AG09319 (cell line): Measurements from ENCODE around the gene TRPV6.

Experiments used
- DNase-seq: peaks from one replicate; pipeline ENCODE4 v3.0.0-alpha.2; 2010; ENCODE audit warnings: low read depth; ENCODE audit errors: extremely low read depth
- TF ChIP-seq, protein P1 (sequence below): IDR thresholded peaks from 2 replicates; pipeline ENCODE4 v1.5.1; 2011; ENCODE audit warnings: low read depth, mild to moderate bottlenecking, inconsistent platforms, low read length, moderate library complexity

TRPV6 gene

DNA sequence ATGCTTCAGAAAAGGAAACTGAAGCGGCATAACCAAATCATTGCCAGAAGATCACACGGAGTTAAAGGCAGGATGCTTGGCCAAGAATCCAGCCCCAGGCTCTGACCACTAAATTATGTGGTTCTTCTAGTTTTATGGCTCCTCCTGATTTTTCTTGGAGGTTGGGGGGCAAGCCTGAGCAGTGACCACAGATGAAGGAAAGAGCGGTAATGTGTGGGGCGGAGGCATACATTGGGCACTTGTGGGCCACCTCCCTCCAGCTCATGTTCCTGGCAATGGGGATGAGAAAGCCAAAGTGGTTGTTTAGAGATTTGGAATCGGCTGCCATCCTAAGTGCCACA lies 3.2 kb downstream of the TRPV6 start:
- TF ChIP-seq, protein P1, sequence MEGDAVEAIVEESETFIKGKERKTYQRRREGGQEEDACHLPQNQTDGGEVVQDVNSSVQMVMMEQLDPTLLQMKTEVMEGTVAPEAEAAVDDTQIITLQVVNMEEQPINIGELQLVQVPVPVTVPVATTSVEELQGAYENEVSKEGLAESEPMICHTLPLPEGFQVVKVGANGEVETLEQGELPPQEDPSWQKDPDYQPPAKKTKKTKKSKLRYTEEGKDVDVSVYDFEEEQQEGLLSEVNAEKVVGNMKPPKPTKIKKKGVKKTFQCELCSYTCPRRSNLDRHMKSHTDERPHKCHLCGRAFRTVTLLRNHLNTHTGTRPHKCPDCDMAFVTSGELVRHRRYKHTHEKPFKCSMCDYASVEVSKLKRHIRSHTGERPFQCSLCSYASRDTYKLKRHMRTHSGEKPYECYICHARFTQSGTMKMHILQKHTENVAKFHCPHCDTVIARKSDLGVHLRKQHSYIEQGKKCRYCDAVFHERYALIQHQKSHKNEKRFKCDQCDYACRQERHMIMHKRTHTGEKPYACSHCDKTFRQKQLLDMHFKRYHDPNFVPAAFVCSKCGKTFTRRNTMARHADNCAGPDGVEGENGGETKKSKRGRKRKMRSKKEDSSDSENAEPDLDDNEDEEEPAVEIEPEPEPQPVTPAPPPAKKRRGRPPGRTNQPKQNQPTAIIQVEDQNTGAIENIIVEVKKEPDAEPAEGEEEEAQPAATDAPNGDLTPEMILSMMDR = no peak

DNA sequence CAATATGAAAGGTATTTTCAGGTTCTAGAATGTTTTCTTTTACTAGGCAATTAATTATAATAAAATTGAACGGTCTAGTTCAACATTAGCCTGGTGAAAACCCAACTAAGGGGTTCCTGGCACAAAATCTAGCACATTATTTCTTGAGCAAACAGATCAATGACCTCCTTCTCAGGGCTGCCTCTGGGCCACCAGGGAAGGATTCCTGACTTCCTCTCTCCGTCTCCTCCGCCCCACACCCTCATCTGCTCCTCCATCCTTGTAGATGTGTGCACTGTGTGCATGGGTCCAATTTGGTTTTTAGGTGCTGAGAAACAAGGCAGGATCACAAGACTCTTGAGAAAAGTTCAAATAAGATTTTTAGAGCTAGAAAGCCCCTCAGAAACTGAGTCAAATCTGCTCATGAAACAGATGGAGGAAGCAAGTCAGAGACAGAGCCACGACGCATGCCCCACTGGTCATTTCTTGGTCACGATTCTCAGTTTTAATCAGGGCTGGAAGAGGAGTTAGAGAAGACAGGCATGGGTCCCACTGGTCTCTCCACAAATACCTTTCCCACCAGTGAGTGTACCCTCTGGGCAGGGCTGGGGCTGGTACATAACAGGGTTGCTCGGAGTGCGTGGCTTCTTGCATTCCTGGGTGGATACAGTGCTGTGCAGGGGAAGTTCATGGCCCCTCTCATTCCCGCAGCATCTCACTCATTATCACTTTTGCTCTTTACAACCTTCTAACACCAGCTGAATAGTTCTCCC lies 3.8 kb downstream of the TRPV6 start:
- TF ChIP-seq, protein P1 = no peak
- no peak for DNase-seq

More for the DNA sequence above, 3.2 kb downstream of the TRPV6 start:
- DNase-seq = no peak

DNA sequence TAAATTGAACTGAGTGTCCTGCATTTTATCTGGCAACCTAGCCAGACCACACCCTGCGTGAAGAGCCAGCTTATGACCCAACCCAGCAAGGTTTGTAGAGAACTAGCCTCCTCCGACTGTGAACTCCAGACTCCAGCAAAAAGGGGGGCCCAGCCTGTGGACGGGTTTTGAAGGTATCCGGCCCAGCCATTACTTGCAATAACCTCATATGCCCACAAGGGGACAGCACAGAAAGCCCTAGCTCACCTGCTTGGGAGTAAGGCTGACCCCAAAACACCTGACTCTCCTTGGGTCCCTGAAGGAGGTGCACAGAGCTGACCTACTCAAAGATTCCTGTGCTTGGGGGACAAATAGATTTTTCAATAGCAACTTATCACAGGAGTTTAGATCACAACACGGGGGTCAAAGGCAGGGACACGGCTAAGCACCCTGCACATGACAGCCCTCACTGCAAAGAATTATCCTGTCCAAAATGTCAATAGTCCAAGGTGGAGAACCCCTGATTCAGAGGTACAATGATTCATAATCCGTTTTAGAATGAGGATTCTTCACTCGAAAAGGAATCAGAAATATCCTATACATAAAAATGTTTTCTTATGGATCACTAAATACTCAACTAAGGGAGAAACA lies 4.6 kb downstream of the TRPV6 start:
- no peak for DNase-seq
- TF ChIP-seq, protein P1 = peak; percentile 74

DNA sequence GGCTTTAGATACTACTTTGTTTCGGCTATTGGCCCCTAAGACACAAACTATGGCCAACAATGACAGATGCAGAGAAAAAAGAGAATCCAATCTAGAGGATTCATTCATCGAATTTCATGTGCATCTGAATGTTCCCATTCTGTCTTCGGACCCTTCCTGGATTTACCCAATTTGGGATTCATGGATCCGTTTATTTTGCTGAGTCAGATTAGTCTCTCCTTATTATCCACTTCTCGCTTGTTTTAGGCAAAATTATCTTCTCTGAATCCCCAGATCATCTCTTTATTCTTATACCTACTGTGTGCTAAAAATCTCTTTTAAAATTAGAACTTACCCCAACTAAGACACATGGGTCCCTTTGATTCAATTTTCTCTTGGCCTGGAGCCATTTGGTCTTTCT lies 6.5 kb downstream of the TRPV6 start:
- TF ChIP-seq, protein P1 = no peak
- DNase-seq = no peak

DNA sequence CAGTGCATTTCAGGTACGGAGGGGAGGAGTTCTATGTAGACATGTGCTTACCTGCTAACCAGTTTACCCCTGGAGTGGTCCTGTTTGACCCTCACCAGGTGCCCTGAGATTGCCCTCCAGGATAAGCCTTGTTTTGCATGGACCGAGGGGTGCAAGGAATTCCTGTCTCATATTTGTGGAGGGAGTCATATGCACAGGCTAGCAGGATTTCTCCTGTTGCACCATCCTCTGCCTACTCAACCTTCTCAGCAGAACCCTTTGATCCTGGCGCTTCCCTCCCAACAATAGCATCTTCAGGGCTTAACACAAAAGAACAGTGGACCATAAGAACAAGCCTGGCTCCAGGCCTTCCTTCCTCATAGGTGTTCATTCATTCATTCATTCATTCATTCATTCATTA lies 7.2 kb downstream of the TRPV6 start:
- TF ChIP-seq, protein P1 = no peak
- no peak for DNase-seq

DNA sequence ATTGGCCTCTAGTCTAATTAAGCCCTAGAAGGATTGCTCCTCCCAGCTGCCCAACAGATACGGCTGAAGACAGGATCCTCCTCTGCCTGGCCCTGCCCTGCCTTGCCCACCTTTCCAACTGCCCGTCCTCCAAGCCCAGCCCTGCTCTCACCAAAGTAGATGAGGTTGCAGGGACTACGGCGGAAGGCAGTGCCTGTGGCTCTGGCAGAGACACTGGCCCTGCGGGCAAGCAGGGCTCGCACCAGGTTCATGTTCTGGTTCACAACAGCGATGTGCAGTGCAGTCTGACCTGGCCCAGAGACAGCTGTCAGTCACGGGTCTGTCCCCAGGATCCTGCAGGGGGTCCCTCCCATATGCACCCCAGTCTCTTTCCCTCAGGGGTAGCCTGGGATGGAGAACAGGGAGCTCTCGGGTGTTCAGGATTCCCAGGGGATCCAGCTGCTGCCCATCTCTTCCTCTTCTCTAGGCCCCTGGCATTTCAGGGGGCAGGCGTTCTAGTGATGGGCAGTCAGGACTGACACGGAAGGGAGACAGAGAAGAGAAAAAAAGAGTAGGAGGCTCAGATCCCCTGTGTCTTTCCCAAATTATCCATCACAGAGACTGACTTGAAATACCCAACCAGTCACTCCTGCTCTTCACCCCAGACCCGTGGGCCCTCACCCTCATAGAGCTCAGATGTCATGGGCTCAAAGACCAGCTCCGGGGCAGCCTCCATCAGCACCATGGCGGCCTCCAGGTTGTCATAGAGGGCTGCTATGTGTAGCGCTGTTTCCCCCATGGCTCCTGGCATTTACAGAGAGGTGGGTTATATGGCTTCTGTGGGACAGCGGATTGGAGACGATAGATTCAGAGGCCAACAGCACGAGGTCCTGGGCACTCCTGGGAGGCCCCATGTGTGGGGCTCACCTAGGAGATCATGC lies 8.3 kb downstream of the TRPV6 start:
- DNase-seq = no peak
- TF ChIP-seq, protein P1 = no peak
